Inflammatory macrophage treated with lipopolysaccharide for 1 hour (primary cell): Measurements from ENCODE around the gene MYO18A.
"Not testable (repeated sequence)": the region's sequence is repeated elsewhere in the genome, so short reads cannot be mapped to it uniquely, and the experiment has no call there.

Experiments used
- DNase-seq, 2 donors: peaks; one replicate each; pipeline ENCODE4 v3.0.0-alpha.2; 2020 to 2022

The MYO18A gene

DNA sequence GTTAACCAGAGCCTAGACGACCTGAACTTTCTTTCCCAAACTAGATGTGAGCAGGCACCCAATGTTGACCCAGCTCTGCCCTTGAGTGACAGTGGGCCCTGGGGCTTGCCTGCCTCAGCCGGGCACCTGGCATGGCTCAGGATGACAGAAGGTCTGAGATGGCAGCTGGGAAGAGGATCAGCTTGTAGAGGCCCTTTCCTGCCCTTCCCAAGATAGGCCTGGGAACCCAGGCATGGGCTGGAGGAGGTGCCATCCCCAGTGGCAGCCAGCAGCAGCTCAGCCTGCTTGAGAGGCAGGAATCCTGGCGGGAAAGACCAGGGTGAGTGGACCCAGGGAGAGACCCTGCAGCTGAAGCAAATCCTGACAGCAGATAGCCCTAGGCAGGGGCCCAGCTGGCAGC is 78.2 kb downstream of the MYO18A start:
- no peak for DNase-seq

DNA sequence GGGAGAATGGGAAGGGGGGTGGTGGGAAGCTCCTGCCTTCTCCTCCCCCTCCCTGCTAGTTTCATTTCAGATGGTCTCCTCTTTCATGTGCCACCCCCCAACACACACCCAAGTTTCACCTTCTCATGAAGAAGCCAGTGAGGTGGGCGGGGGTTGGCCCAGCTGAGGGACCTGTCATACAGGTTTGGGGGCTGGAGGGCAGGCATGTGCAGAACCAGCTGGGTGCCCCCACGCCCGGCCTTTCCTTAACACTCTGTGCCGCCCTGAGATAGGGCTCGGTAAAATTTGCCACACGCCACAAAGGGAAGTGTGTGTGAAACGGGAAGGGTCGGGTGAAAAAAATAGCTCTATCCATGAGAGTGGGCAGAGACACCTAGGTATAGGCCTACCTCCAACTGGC is 79.9 kb downstream of the MYO18A start:
- DNase-seq = no peak

DNA sequence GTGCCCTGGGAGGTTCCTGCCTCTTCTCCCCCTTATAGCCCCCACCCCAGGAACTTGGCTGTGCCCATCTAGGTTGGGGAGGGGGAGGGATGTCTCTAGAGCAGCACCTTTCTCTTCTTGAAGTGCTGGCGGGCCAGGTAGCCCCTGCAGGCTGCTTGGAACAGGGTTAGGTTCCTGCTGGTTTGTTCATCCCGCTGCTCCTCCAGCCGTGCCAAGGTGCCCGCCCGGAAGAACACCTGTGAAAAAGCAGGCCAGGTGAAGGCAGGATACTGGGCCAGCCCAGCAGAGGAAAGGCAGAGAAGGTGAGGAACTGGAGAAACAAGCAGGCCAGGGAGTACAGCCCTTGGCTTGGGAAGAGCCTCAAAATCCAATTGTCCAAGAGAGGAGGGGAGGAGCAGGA is 80.7 kb downstream of the MYO18A start:
- no peak for DNase-seq

DNA sequence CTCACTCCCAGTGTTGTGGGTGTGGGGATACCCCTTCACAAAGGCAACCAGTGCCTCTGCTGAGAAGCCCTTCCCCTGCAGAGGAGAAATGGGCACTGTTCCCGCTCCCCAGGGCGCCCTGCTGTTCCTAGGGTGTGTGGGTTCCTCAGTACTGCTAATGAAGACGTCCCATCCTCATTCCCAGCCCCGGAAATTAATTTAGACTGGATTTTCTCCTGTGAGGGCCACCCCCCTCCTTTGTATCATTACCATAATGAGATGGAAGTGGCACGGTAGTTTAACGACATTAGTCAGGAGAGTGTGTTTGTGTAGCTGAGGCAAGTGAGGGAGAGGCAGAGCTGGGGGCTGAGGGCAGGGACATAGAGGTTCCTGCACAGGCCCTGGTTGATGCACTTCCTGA is 84.1 kb downstream of the MYO18A start:
- no peak for DNase-seq

DNA sequence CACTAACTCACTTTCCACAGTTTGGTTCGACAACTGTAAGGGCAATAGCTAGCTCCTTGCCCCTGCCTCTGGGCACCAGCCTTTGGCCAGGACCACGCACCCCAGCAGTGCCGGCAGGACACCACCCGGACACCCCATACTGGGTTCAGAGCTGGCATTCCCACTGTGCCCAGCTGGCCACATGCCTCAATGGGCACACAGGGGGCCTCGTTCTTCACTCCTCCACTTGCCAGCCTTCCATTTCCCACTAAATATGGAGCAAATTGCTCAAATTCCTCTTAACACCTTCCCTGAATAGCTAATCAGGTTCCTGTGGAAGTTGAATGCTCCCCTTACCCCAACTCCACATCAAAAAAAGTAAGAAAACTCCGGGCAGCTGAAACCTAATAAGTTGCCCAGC is 84.8 kb downstream of the MYO18A start:
- DNase-seq = no peak

DNA sequence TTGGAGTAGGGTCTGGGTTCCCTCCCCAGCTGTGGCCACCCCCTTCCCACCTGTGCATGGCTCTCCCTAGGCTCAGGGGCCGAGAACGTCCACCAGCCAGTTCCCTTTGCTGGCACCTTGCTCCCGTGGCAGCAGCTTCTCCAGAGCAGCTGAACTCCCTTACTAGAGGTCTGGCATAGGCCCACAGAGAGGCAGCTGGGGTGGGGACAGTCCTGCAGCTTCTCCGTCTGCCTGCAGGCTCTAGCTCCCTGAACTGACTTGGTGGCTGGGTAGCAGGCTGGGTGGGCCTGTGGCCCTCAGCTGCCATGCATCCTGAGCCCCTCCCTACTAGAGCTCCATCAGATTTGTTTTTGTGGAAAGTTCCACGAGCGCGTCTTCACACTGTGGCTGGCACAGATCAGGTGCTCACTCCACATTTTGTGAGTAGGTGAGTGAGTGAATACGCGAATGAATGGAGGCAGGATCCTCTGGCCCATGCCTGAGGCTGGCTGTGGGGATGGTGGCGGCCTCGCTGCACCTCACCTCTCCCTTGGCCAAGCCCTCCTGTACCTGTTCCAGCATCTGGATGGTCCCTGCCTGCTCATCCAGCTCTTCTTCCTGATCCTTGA is 86.0 kb downstream of the MYO18A start:
- DNase-seq = no peak

DNA sequence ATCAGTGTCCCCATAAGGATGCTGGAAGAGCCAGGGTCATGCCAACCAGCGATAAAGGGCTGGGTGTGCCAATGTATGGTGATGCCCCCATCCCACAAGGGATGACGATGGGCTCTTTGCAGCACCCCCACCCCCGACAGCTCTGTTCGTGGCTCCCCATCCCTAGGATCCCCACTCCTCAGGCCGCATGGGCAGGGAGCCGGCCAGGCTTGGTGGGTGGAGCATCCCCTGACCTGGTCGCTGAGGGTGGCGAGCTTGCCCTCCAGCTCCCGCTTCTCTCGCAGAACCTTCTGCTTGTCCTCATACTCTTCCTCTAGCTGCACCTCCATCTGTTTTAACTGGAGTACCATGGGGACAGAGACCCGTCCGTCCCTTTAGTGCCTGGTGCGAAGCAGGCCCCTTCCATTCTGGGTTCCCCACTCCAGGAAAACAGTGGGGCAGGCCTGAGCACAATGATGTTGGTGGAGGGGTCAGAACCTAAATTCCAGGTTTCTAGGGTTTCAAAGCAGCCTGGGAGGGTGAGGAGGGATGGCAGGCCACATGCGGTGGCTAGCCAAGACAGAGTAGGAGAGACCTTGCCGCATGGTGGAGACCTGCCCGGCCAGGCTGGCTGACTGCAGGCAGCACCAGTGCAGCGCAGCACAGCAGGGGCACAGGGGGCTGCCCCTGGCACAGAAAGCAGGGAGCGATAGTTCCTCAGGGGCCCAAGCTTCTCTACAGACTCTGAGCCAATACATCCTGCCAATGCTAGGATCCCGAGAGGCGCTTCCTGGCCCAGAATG is 86.9 kb downstream of the MYO18A start:
- no peak for DNase-seq

DNA sequence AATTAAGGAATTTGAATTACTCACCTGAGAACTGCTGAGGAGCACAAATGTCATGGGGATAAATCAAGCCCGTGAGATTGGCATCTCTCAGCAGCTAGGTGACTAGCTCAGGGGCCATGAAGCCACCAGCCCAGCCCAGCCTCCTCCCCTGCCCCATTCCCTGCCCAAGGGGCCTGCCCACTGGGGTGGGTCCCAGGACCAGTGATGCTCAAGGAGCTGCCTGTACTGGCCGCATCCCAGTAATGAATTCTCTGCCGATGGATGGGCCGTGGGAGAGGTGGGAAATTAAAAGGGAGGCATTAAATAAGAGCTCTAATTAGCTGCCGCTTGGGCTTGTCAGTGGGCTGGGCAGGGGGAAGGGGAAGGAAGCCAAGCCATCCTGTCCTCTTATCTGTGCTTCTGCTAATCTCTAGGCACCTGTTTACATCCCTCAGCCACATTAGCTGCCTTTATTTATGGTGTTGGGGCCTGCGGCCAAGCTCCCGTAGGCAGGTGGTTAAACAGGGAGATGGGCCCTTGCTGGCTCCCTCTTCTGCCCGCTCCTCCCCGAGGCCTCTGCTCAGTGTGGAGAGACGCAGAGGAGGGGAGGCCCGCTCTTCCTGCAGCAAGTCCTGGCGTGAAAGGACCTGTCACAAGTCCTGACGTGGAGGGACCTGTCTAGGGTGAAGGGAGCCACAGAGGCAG is 88.5 kb downstream of the MYO18A start:
- DNase-seq = no peak

DNA sequence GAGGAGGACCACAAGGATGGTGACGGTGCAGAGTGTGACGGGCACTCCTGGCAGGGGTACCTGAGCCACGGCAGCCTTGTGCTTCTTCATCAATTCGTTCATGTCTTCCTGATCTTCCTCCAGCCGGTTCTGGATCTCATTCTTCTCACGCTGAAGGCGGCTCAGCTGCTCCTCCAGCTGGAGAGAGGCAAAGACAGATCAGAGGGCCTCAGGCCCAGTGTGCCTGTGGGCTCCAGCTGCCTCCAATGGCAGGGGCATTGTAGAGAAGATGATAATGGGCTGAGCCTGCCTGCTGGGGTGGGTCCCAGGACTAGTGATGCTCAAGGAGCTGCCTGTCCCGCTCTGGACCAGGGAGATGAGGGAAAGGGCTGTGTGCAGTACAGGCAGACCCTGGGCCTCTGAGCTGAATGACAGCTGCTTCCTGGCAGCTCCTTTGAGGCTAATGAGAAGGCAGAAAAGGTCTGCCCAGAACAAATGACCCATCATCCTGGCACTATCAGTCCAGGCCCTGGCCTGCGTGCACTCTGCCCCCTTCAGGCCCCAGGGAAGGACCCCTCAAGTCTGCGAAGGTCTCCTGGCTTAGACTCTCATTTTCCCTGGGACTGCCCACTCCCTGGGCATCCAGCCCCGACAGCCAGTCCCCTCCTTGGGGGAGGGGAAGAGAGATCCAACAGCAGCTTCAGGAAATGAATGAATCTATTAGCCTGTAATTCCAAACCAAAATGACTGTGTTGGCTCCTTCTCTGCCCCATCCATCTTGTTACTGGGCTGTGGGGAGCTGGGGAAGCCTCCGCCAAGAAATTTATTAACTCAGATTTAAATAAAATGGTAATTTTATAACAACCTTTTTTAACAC is 89.2 kb downstream of the MYO18A start:
- DNase-seq = no peak

DNA sequence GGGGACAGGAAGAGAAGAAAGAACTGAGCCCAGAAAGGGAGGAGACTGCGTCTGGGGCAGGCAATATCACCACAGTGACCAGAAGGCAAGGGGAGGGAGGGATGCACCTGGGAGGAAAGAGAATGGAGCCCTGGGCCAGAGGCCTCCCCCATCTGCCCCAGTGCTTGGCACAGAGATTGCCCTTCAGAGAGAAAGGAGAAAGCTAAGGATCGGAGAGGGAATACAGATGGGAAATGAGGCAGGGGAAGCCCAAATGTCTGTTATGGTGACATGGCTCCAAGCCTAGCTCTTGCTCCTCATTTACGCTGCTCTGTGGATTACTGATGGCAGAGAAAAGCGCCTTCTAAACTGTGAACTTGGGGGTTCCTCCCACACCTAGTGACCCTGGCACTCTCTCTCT is 90.1 kb downstream of the MYO18A start:
- no peak for DNase-seq

DNA sequence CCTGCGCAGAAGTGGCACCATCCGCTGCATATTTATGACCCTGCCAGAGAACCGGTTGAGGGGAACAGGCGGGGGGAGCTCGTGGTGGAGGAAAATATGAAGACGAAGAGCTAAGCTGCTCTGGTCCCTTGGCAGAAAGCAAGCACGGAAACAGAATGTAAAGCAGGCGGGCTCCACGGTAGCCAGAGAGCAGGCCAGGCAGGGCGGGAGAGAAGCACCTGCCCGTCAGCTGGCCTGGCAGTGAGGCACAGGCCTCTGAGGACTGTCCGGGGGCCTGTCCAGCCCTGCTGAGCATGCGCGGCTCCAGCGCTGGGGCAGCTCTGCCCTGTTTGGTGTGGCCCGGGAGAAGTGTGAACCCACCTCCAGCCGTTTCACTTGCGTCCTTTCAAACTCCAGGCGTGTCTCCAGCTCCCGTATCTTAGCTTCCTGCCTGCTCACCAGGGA is 90.6 kb downstream of the MYO18A start:
- DNase-seq = no peak

DNA sequence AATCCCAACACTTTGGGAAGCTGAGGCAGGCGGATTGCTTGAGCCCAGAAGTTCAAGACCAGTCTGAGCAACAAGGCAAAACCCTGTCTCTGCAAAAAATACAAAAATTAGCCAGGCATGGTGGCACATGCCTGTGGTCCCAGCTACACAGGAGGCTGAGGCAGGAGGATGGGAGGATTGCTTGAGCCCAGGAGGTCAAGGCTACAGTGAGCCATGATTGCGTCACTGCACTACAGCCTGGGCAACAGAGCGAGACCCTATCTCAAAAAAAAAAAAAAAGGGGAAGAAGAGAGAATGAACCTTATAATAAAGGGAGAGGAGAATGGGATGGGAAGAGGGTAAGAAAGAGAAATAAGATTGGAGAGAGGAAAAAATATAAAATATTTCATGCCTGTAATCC is 91.4 kb downstream of the MYO18A start:
- not testable (repeated sequence) for DNase-seq

DNA sequence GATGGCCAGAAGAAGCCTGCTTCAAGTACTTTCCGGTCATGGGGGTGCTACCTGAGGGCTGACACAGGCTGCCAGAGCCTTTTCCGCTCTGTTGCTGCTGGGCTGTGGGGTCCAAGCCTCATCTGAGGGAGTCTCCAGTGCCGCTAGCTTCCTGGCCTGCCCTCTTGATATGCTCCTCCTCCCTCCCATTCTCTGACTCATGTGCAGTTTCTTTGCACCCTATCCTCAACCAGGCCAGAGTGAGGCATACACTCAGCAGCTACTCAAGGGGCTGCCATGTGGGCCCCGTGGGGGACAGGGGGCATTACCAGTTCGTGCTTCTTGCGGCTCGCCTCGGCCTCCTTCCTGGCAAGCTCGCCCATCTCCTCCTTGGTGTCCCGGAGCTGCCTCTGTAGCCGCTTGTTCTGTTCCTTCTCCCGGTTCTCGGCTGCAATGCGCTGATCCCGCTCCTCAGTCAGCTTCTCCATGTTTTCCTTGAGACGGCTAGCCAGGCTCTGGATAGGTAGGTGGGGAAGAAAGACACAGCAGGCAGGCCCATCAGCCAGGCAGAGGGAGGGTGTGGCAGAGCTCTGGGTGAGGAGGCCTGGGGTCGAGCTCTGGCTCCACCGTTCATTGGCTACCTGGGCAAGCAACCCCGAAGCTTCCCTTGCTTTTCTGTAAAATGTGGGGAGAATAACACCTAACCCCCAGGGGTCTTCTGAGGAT is 93.4 kb downstream of the MYO18A start:
- no peak for DNase-seq

DNA sequence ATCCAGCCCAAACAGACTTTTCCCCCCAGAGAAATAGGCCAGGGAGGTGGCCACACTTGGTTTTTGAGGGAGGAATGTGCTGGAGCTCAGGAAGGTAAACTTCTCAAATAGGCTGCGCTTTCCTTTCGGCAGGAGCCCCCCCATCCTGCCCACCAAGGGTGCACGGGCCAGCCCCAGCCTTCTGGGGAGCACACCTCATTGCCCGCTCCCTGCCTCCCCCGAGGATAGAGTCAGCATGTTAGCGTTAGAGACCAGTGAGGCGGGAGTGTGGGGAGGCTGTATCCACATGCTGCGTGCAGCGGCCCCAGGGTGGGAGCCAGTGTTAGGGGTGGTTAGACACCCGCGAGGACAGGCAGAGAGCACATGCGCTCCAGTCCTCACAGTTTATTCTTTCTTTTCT is 95.0 kb downstream of the MYO18A start:
- DNase-seq = no peak

DNA sequence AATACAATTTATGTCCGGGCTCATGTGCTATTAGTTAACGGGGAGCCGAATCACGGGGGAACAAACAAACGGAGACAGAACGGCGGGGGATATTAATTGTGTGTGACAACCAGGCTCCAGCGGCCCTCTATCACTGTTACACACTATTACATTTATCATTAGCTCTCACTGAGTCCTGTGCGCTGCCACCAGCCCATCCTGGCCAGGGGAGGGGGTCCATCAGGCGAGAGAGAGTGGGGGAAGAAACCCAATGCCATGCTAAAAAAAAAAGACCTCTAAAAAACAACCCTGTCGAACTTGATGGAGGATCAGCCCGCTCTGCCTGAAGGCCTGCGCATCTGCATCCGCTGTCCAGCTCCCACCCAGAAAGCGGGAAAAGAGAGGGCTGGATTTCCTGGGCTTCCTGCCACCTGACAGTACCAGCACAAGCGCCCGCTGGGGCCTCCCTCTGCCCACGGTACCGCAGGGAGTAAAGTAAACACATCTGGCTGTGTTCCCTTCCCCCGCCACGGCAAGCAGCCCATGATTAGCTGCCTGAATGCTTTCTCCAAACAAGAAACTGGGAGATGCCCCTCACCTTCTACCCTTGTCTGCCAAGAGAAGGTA is 95.6 kb downstream of the MYO18A start:
- DNase-seq = no peak

DNA sequence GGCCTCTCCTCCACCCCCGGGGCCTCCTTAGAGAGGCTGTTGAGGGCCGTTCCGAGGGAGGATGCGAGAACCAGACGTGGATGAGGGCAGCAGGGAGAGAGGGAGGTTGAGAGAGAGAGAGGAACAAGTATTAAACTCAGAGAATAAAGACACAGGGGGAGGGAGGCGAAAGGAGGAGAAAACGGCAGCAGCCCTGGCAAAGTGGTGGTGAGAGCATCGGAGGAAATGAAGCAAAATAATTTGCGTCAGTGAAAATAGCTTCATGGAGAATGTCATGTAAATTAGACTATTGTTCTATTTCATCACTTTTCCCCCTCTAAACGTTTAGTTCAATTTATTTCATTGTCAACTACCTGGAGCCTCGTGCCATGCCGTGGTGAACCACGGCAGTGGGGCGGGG is 99.2 kb downstream of the MYO18A start:
- no peak for DNase-seq

DNA sequence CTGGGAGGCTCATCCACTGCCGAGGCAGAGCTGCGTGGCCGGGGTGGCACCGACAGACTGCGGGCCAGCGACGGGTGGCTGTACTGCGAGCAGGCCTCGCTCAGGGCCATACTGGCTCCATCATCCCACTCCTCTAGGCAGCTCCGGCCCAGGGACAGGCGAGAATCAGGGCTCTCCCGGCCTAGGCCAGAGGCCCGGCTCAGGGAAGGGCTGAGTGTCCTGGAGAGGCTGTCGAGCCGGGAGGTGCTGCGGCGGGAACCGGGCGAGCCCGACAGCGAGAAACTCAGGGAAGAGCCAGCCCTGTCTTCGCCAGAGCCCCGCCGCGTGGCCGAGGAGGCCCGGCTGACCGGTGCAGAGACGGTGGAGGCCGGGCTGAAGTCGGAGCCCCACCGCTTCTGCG is 99.9 kb downstream of the MYO18A start:
- DNase-seq = no peak

DNA sequence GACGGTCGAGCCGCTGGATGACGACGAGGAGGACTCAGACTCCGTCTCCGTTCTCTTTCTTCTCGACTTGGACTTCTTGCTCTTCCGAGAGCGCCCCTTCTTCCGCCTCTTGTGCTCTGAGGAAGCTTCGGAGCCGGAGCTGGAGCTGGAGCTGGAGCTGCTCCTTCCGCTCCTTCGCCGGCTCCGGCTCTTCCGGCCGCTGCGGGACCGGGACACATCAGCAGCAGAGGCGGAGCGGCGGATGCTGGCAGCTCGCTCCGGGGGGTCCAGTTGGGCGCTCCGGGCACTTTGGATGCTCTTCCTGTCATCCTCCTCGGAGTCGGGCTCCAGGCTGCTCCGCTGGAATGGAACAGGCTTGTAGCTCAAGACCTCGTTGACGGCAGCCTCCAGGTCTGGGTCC is 100.3 kb downstream of the MYO18A start:
- no peak for DNase-seq

DNA sequence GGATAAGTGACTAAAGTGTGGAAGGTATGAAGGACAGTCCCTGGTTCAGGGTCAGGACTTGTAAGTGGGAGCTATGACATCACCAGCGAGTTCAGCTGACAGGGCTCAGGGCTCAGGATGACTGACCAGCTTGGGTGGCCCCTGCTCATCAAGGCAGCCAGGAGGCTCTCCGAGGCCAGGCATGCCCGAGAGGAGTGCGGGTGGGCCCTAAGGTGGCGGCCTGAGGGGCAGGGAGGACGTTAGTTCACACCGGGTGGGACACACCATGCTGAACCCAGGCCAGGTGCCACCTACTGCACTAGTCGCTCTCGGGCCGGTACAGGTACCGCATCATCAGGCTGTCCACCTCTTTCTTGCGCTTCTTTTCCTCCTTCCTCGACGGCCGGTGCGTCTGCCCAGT is 100.8 kb downstream of the MYO18A start:
- DNase-seq = no peak

DNA sequence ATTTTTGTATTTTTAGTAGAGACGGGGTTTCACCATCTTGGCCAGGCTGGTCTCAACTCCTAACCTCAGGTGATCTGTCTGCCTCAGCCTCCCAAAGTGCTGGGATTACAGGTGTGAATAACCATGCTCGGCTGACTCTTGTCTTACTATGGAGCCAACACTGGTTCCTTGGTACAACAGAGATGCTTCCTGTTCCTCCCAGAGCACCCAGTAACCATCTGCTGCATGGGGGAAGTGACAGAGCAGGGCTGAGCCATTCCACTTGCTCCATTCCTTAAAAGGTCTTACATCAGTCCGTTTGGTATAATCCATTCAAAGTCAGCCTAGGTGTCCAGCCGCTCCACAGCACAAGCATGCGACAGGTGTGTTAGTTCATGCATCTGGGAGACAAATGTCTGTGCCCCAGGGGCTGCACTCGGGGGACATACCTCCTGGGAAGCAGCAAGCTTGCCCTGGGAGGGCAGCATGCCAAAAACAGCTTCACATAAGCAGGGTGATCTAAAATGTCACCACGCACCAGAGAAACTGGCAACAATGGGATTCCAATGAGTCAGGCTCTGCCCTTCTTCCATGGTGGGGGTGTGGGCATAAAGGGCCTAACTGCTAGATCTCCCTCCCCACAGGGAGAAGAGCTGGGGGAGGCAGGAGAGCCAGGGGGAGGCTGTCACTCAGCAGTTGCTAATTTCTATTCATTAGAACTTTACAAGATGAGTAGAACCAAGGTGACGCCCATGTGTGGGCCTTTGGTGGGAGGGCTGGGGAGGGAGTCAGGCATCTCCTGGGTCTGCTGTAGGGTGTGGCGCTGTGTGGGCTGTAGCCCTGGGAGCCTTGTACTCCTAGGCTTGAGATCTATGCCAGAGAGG is 101.8 kb downstream of the MYO18A start:
- DNase-seq = peak in 1 of 2 donors; percentile 33

DNA sequence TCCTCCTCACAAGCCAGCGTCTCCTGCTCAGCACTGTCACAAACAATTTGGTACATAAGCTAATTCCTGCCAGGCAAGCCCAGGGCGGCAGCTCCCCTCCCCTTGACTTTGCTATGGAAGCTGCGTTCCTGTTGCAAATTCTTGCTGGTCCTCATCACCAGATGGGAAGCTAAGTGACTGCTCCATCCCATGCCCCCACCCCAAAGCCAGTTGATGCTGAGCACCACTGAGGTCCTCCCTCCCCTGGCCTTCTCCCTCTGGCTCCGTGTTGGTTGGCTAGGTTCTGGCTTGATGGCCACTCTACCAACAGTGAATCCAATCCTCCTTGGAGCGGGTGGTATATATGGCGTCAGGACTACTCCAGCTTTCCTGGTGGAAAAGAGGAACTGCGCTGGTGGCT is 102.9 kb downstream of the MYO18A start:
- DNase-seq = no peak
